Limb (tissue), 2 donors: ENCODE measurements around the gene PLS1.
"Not testable (repeated sequence)": the region's sequence is repeated elsewhere in the genome, so short reads cannot be mapped to it uniquely, and the experiment has no call there.

Source experiments
- DNase-seq, 2 donors: peaks; one replicate each; pipeline ENCODE4 v3.0.0-alpha.2; 2016; ENCODE audit errors: extremely low spot score in 2 of 2

PLS1 gene

GRCh38 chr3:142596726-142597088 is 514 bp downstream of the PLS1 start:
- no peak for DNase-seq

- no peak for DNase-seq
Measured at GRCh38 chr3:142597906-142598305, 1.7 kb downstream of the PLS1 start.

- no peak for DNase-seq
Measured at GRCh38 chr3:142601713-142602112, 5.5 kb downstream of the PLS1 start.

- DNase-seq, result no peak
Measured at GRCh38 chr3:142602619-142603385, 6.6 kb downstream of the PLS1 start.

- DNase-seq, result not testable (repeated sequence)
Measured at GRCh38 chr3:142603386-142603705, 7.2 kb downstream of the PLS1 start.

- DNase-seq, result no peak
Measured at GRCh38 chr3:142604940-142605339, 8.7 kb downstream of the PLS1 start.

GRCh38 chr3:142608631-142609030 is 12.4 kb downstream of the PLS1 start:
- DNase-seq, result no peak

GRCh38 chr3:142609136-142609535 is 12.9 kb downstream of the PLS1 start:
- no peak for DNase-seq

- no peak for DNase-seq
Measured at GRCh38 chr3:142611206-142611605, 15.0 kb downstream of the PLS1 start.

GRCh38 chr3:142613491-142613890 is 17.3 kb downstream of the PLS1 start:
- DNase-seq, result no peak

- DNase-seq, result no peak
Measured at GRCh38 chr3:142614059-142614626, 17.9 kb downstream of the PLS1 start.

GRCh38 chr3:142615171-142615570 is 19.0 kb downstream of the PLS1 start:
- DNase-seq, result no peak

GRCh38 chr3:142618917-142619461 is 22.8 kb downstream of the PLS1 start:
- no peak for DNase-seq

- no peak for DNase-seq
Measured at GRCh38 chr3:142622405-142622804, 26.2 kb downstream of the PLS1 start.

- no peak for DNase-seq
Measured at GRCh38 chr3:142623194-142623593, 27.0 kb downstream of the PLS1 start.

- no peak for DNase-seq
Measured at GRCh38 chr3:142624341-142625152, 28.4 kb downstream of the PLS1 start.

- DNase-seq, result no peak
Measured at GRCh38 chr3:142625153-142625440, 28.9 kb downstream of the PLS1 start.

GRCh38 chr3:142626971-142627370 is 30.8 kb downstream of the PLS1 start:
- DNase-seq, result no peak

GRCh38 chr3:142628801-142629200 is 32.6 kb downstream of the PLS1 start:
- DNase-seq, result no peak

- DNase-seq, result no peak
Measured at GRCh38 chr3:142633073-142633472, 36.9 kb downstream of the PLS1 start.

- no peak for DNase-seq
Measured at GRCh38 chr3:142636050-142636449, 39.9 kb downstream of the PLS1 start.

GRCh38 chr3:142636664-142637063 is 40.5 kb downstream of the PLS1 start:
- no peak for DNase-seq

GRCh38 chr3:142638291-142638690 is 42.1 kb downstream of the PLS1 start:
- no peak for DNase-seq
